GM18519 (cell line): Measurements from ENCODE around the gene CARNS1.

Experiments used
- ATAC-seq: cut with Tn5 transposase; IDR thresholded peaks from one replicate; pipeline ENCODE4 v1.9.1; 2021; ENCODE audit warnings: mild to moderate bottlenecking, moderate library complexity; ENCODE audit not compliant: unreplicated experiment, low FRiP score

Gene CARNS1

GRCh38 chr11:67415501-67416304, at the start of gene CARNS1:
Gene CARNS1, plus strand, starts transcription at chr11:67415678. Its CDS starts 522 bp downstream, at chr11:67416200.
- ATAC-seq: no peak

- no peak for ATAC-seq
Measured at GRCh38 chr11:67365736-67366444, 49.6 kb upstream of the CARNS1 start.

GRCh38 chr11:67366546-67366945, 48.9 kb upstream of the CARNS1 start:
- ATAC-seq: no peak

- no peak for ATAC-seq
Measured at GRCh38 chr11:67366961-67367760, 48.3 kb upstream of the CARNS1 start.

GRCh38 chr11:67367761-67368227, 47.7 kb upstream of the CARNS1 start:
- no peak for ATAC-seq

GRCh38 chr11:67368621-67369020, 46.9 kb upstream of the CARNS1 start:
- ATAC-seq: no peak

GRCh38 chr11:67369275-67369674, 46.2 kb upstream of the CARNS1 start:
- ATAC-seq: no peak

- ATAC-seq: no peak
Measured at GRCh38 chr11:67369801-67370284, 45.6 kb upstream of the CARNS1 start.

- ATAC-seq: no peak
Measured at GRCh38 chr11:67370351-67371076, 45.0 kb upstream of the CARNS1 start.

- ATAC-seq: no peak
Measured at GRCh38 chr11:67371189-67371910, 44.1 kb upstream of the CARNS1 start.

- no peak for ATAC-seq
Measured at GRCh38 chr11:67371911-67372320, 43.6 kb upstream of the CARNS1 start.

- ATAC-seq: no peak
Measured at GRCh38 chr11:67372321-67372992, 43.0 kb upstream of the CARNS1 start.

- no peak for ATAC-seq
Measured at GRCh38 chr11:67372993-67373647, 42.4 kb upstream of the CARNS1 start, which contains the start of gene CLCF1. Gene CLCF1, minus strand, starts transcription at chr11:67373598. Its CDS starts 59 bp downstream, at chr11:67373539.

GRCh38 chr11:67373648-67374570, 41.6 kb upstream of the CARNS1 start:
- no peak for ATAC-seq

GRCh38 chr11:67374571-67375281, 40.8 kb upstream of the CARNS1 start:
- no peak for ATAC-seq

- no peak for ATAC-seq
Measured at GRCh38 chr11:67375320-67376055, 40.0 kb upstream of the CARNS1 start.
